Naive thymus-derived CD4-positive, alpha-beta T cell (primary cell): ENCODE measurements around the gene PLA2G2F. TPM values are rescaled to one million over a fixed set of nuclear protein-coding genes. Genes with fewer than 3 reads are reported as not detected.

ENCODE experiments used
- ATAC-seq: fragments of 150-1000 bp; cut with Tn5 transposase; 2 replicates; pipeline ENCODE4 v1.10.0; 2021; ENCODE audit warnings: mild to moderate bottlenecking, moderate library complexity
- CTCF ChIA-PET: fragments of 350-600 bp; sonication (Branson Sonifier 250); formaldehyde crosslinking; loops from one replicate; lab custom pipeline; 2021; ENCODE audit warnings: antibody characterized with exemption; lab: Charles Lee
- POLR2A ChIA-PET: fragments of 350-600 bp; sonication (Branson Sonifier 250); formaldehyde crosslinking; loops from one replicate; lab custom pipeline; 2021; ENCODE audit warnings: antibody characterized with exemption, inconsistent platforms; lab: Charles Lee
- DNase-seq, 9 donors: peaks; one replicate each; pipeline versions ENCODE4 v3.0.0 to v3.0.0-alpha.2; 2020 to 2022; ENCODE audit warnings: mixed read lengths in 1 of 9
- H3K27ac ChIP-seq: one replicate; pipeline ENCODE4 v1.7.0; 2013; ENCODE audit warnings: mild to moderate bottlenecking, low read depth, low read length, moderate library complexity
- H3K27me3 ChIP-seq, 2 donors: one replicate each; pipeline ENCODE4 v1.7.0; 2013; ENCODE audit warnings: low read length in 2 of 2, mild to moderate bottlenecking in 2 of 2, moderate library complexity in 2 of 2; ENCODE audit not compliant: control insufficient read depth in 2 of 2, insufficient read depth in 2 of 2
- H3K36me3 ChIP-seq, 3 experiments: 1 replicate in 2 of 3; 2 replicates in 1 of 3; pipeline ENCODE4 v1.7.0; 2013; ENCODE audit warnings: low read length in 3 of 3, mild to moderate bottlenecking in 3 of 3, moderate library complexity in 1 of 3; ENCODE audit not compliant: insufficient read depth in 3 of 3, control insufficient read depth in 2 of 3
- H3K4me1 ChIP-seq, 2 donors: one replicate each; pipeline ENCODE4 v1.7.0; 2013; ENCODE audit warnings: low read length in 2 of 2, mild to moderate bottlenecking in 2 of 2, moderate library complexity in 1 of 2; ENCODE audit not compliant: control insufficient read depth in 2 of 2, insufficient read depth in 2 of 2
- H3K4me3 ChIP-seq: 2 replicates; pipeline ENCODE4 v1.7.0; 2013; ENCODE audit warnings: mild to moderate bottlenecking, low read length
- H3K9me3 ChIP-seq, 3 experiments: 1 replicate in 2 of 3; 2 replicates in 1 of 3; pipeline ENCODE4 v1.7.0; 2013; ENCODE audit warnings: low read length in 3 of 3; ENCODE audit not compliant: control insufficient read depth in 2 of 3
- H3K27ac Mint-ChIP-seq, 9 donors: one replicate each; pipeline ENCODE4 v1.8.0; 2020 to 2022; ENCODE audit warnings: mixed read lengths in 9 of 9, mild to moderate bottlenecking in 8 of 9, moderate library complexity in 5 of 9, inconsistent platforms in 2 of 9
- H3K27me3 Mint-ChIP-seq, 5 donors: one replicate each; pipeline ENCODE4 v1.8.0; 2021 to 2022; ENCODE audit warnings: mixed read lengths in 5 of 5, mild to moderate bottlenecking in 1 of 5
- H3K36me3 Mint-ChIP-seq, 5 donors: one replicate each; pipeline ENCODE4 v1.8.0; 2020 to 2022; ENCODE audit warnings: mixed read lengths in 5 of 5, mild to moderate bottlenecking in 3 of 5, inconsistent platforms in 1 of 5
- H3K4me1 Mint-ChIP-seq, 7 donors: one replicate each; pipeline ENCODE4 v1.8.0; 2020 to 2022; ENCODE audit warnings: mixed read lengths in 7 of 7, mild to moderate bottlenecking in 3 of 7, inconsistent platforms in 1 of 7
- H3K4me3 Mint-ChIP-seq, 10 donors: one replicate each; pipeline ENCODE4 v1.8.0; 2020 to 2022; ENCODE audit warnings: mild to moderate bottlenecking in 10 of 10, mixed read lengths in 10 of 10, moderate library complexity in 6 of 10, inconsistent platforms in 2 of 10
- H3K9me3 Mint-ChIP-seq, 11 donors: one replicate each; pipeline ENCODE4 v1.8.0; 2020 to 2022; ENCODE audit warnings: mixed read lengths in 11 of 11, mild to moderate bottlenecking in 4 of 11, inconsistent platforms in 1 of 11, moderate library complexity in 1 of 11
- intact Hi-C, 2 donors: fragments of 100-400 bp; cut with micrococcal nuclease; formaldehyde crosslinking; loops; one replicate each; pipeline ENCODE4 v1.15.1; 2023
- polyA plus RNA-seq, 2 donors: library from polyadenylated mRNA; unstranded; fragments of 300-500 nt; fragmentation: Illumina TruSeq; gene quantifications; one replicate each; pipeline ENCODE4 v1.2.3, GENCODE V29; 2021
- total RNA-seq, 6 experiments: library from RNA in 5 of 6; stranded (reverse) in 5 of 6; gene quantifications; 1 replicate in 5 of 6; 2 replicates in 1 of 6; pipeline ENCODE4 v1.2.3 and lab custom pipeline; 2021 to 2026

PLA2G2F gene
- total and polyA plus RNA-seq, 7 experiments from 2014 or later: not detected

GRCh38 chr1:20107351-20107750, 31.8 kb upstream of the PLA2G2F start:
- Mint-ChIP-seq H3K36me3 (no peaks in the 10 kb centered on the region), H3K9me3 (no peaks in the 10 kb centered on the region), H3K27me3 (peaks cover 0 to 13% (median 8%) of the 10 kb centered on the region in 5 donors), H3K27ac (no peak overlapping the region), H3K4me1 (peaks cover 0 to 6% (median 0%) of the 10 kb centered on the region in 7 donors), H3K4me3 (no peak overlapping the region)
- Histone ChIP-seq H3K4me3 (no peak overlapping the region), H3K27ac (no peak overlapping the region), H3K4me1 (no peaks in the 10 kb centered on the region), H3K9me3 (no peaks in the 10 kb centered on the region), H3K27me3 (peaks cover 0 to 3% of the 10 kb centered on the region in 2 donors), H3K36me3 (no peaks in the 10 kb centered on the region)
- DNase-seq (no peak), ATAC-seq (no peak)
- ChIA-PET CTCF (no interaction called here), POLR2A (no interaction called here)
- intact Hi-C loops: no loop called here

- intact Hi-C loops: no loop called here
- H3K36me3 Mint-ChIP-seq: no peaks in the 10 kb centered on the region
- peaks cover 0 to 13% (median 8%) of the 10 kb centered on the region in 5 donors for H3K27me3 Mint-ChIP-seq
- no peak overlapping the region for H3K4me3 Mint-ChIP-seq
- H3K4me1 ChIP-seq: no peaks in the 10 kb centered on the region
- no peak overlapping the region for H3K27ac ChIP-seq
- DNase-seq (no peak), ATAC-seq (no peak)
- H3K9me3 Mint-ChIP-seq: no peaks in the 10 kb centered on the region
- ChIA-PET CTCF (no interaction called here), POLR2A (no interaction called here)
- H3K27ac Mint-ChIP-seq: no peak overlapping the region
- H3K27me3 ChIP-seq: peaks cover 0 to 3% of the 10 kb centered on the region in 2 donors
- no peaks in the 10 kb centered on the region for H3K9me3 ChIP-seq
- H3K4me1 Mint-ChIP-seq: peaks cover 0 to 4% (median 0%) of the 10 kb centered on the region in 7 donors
- no peaks in the 10 kb centered on the region for H3K36me3 ChIP-seq
- H3K4me3 ChIP-seq: no peak overlapping the region
These were observed 31.3 kb upstream of the PLA2G2F start for GRCh38 chr1:20107796-20108195.

- Histone ChIP-seq H3K4me3 (no peak overlapping the region), H3K36me3 (no peaks in the 10 kb centered on the region), H3K4me1 (no peaks in the 10 kb centered on the region), H3K27me3 (peaks cover 0 to 3% of the 10 kb centered on the region in 2 donors), H3K9me3 (no peaks in the 10 kb centered on the region), H3K27ac (no peak overlapping the region)
- H3K9me3 Mint-ChIP-seq: no peaks in the 10 kb centered on the region
- H3K36me3 Mint-ChIP-seq: no peaks in the 10 kb centered on the region
- no peak overlapping the region for H3K4me3 Mint-ChIP-seq
- DNase-seq (no peak), ATAC-seq (no peak)
- no peak overlapping the region for H3K27ac Mint-ChIP-seq
- ChIA-PET POLR2A (no interaction called here), CTCF (no interaction called here)
- H3K27me3 Mint-ChIP-seq: peaks cover 0 to 18% (median 8%) of the 10 kb centered on the region in 5 donors
- H3K4me1 Mint-ChIP-seq: no peaks in the 10 kb centered on the region
- intact Hi-C loops: no loop called here
These were observed 30.6 kb upstream of the PLA2G2F start for GRCh38 chr1:20108366-20109123.

- peaks cover 0 to 25% (median 9%) of the 10 kb centered on the region in 5 donors for H3K27me3 Mint-ChIP-seq
- Histone ChIP-seq H3K9me3 (no peaks in the 10 kb centered on the region), H3K4me3 (no peak overlapping the region), H3K27ac (no peak overlapping the region), H3K27me3 (peaks cover 0 to 3% of the 10 kb centered on the region in 2 donors), H3K36me3 (no peaks in the 10 kb centered on the region), H3K4me1 (no peaks in the 10 kb centered on the region)
- DNase-seq (no peak), ATAC-seq (no peak)
- peaks cover 0 to under 1% (median 0%) of the 10 kb centered on the region in 7 donors for H3K4me1 Mint-ChIP-seq
- ChIA-PET CTCF (no interaction called here), POLR2A (no interaction called here)
- no peak overlapping the region for H3K27ac Mint-ChIP-seq
- no peaks in the 10 kb centered on the region for H3K36me3 Mint-ChIP-seq
- H3K4me3 Mint-ChIP-seq: no peak overlapping the region
- intact Hi-C loops: no loop called here
- no peaks in the 10 kb centered on the region for H3K9me3 Mint-ChIP-seq
These were observed 29.8 kb upstream of the PLA2G2F start for GRCh38 chr1:20109223-20109856.

GRCh38 chr1:20110679-20111078, 28.4 kb upstream of the PLA2G2F start:
- H3K4me1 Mint-ChIP-seq: peaks cover 0 to 2% (median 0%) of the 10 kb centered on the region in 7 donors
- peaks cover under 1 to 39% (median 10%) of the 10 kb centered on the region in 5 donors for H3K27me3 Mint-ChIP-seq
- POLR2A ChIA-PET: no interaction called here
- Histone ChIP-seq H3K4me1 (no peaks in the 10 kb centered on the region), H3K36me3 (no peaks in the 10 kb centered on the region), H3K27ac (no peak overlapping the region), H3K9me3 (no peaks in the 10 kb centered on the region), H3K4me3 (no peak overlapping the region), H3K27me3 (peaks cover 0 to 2% of the 10 kb centered on the region in 2 donors)
- no peaks in the 10 kb centered on the region for H3K36me3 Mint-ChIP-seq
- H3K9me3 Mint-ChIP-seq: no peaks in the 10 kb centered on the region
- intact Hi-C loops: no loop called here
- DNase-seq: no peak
- CTCF ChIA-PET: no interaction called here
- ATAC-seq: no peak
- H3K27ac Mint-ChIP-seq: no peak overlapping the region
- H3K4me3 Mint-ChIP-seq: no peak overlapping the region

- DNase-seq: no peak
- H3K4me3 ChIP-seq: no peak overlapping the region
These were observed 27.7 kb upstream of the PLA2G2F start for GRCh38 chr1:20111452-20111851.

More at GRCh38 chr1:20111452-20111851, 27.7 kb upstream of the PLA2G2F start:
- Mint-ChIP-seq H3K9me3 (no peaks in the 10 kb centered on the region), H3K27ac (no peak overlapping the region), H3K4me1 (peaks cover 0 to 2% (median 0%) of the 10 kb centered on the region in 7 donors), H3K36me3 (no peaks in the 10 kb centered on the region), H3K27me3 (peaks cover 9 to 44% (median 10%) of the 10 kb centered on the region in 5 donors), H3K4me3 (no peak overlapping the region)
- Histone ChIP-seq H3K27ac (no peak overlapping the region), H3K9me3 (no peaks in the 10 kb centered on the region), H3K36me3 (no peaks in the 10 kb centered on the region), H3K4me1 (no peaks in the 10 kb centered on the region), H3K27me3 (no peaks in the 10 kb centered on the region)
- CTCF ChIA-PET: no interaction called here
- ATAC-seq: no peak
- intact Hi-C loops: no loop called here
- POLR2A ChIA-PET: no interaction called here
